ENCODE measurements around the gene C3orf38.

The C3orf38 gene

GRCh38 chr3:88142094-88142624 is 7.6 kb upstream of the C3orf38 start:
- Histone ChIP-seq H3K27me3 (ENCODE audit: insufficient read depth, poor library complexity, severe bottlenecking) (no peaks in the 10 kb centered on the region), H3K4me3 (replicated peaks; ENCODE audit: insufficient read depth, low read length) (no peak overlapping the region), H3K27ac (replicated peaks) (no peak overlapping the region)
- DNase-seq (ENCODE audit: low read depth in 1 of 2, low spot score in 1 of 2): no peak
- TF ChIP-seq SPI1 (IDR thresholded peaks at IDR 0.05; ENCODE audit: borderline replicate concordance, low read depth) (no peak), GABPA (IDR thresholded peaks at IDR 0.05; ENCODE audit: low read depth) (no peak), CTCF (IDR thresholded peaks at IDR 0.05; ENCODE audit: insufficient read depth, low read length) (no peak), REST (IDR thresholded peaks at IDR 0.05; ENCODE audit: insufficient replicate concordance, low read depth) (no peak), POLR2AphosphoS5 (IDR thresholded peaks at IDR 0.05; ENCODE audit: low read depth) (no peak)

- Histone ChIP-seq H3K27ac (replicated peaks) (peak overlapping the region; percentile 93; the same call in 1 of the 2 replicates), H3K27me3 (ENCODE audit: insufficient read depth, poor library complexity, severe bottlenecking) (no peaks in the 10 kb centered on the region), H3K4me3 (replicated peaks; ENCODE audit: insufficient read depth, low read length) (no peak overlapping the region)
- TF ChIP-seq SPI1 (IDR thresholded peaks at IDR 0.05; ENCODE audit: borderline replicate concordance, low read depth) (peak; percentile 20; the same call in 1 of the 2 replicates), CTCF (IDR thresholded peaks at IDR 0.05; ENCODE audit: insufficient read depth, low read length) (no peak)
- no peak for DNase-seq (ENCODE audit: low read depth in 1 of 2, low spot score in 1 of 2)
Measured at GRCh38 chr3:88147261-88147660, 2.5 kb upstream of the C3orf38 start.

- Histone ChIP-seq H3K4me3 (replicated peaks; ENCODE audit: insufficient read depth, low read length) (peak overlapping the region; percentile 77), H3K27ac (replicated peaks) (peak overlapping the region; percentile 93), H3K27me3 (ENCODE audit: insufficient read depth, poor library complexity, severe bottlenecking) (no peaks in the 10 kb centered on the region)
- no peak for TF ChIP-seq POLR2AphosphoS5 (IDR thresholded peaks at IDR 0.05; ENCODE audit: low read depth)
- TF ChIP-seq REST (IDR thresholded peaks at IDR 0.05; ENCODE audit: insufficient replicate concordance, low read depth): no peak
- TF ChIP-seq GABPA (IDR thresholded peaks at IDR 0.05; ENCODE audit: low read depth): no peak
- no peak for TF ChIP-seq CTCF (IDR thresholded peaks at IDR 0.05; ENCODE audit: insufficient read depth, low read length)
- no peak for TF ChIP-seq SPI1 (IDR thresholded peaks at IDR 0.05; ENCODE audit: borderline replicate concordance, low read depth)
- DNase-seq (ENCODE audit: low read depth in 1 of 2, low spot score in 1 of 2): no peak
Measured at GRCh38 chr3:88148651-88149050, 1.1 kb upstream of the C3orf38 start.

GRCh38 chr3:88149101-88149508 is 654 bp upstream of the C3orf38 start:
- no peaks in the 10 kb centered on the region for H3K27me3 ChIP-seq (ENCODE audit: insufficient read depth, poor library complexity, severe bottlenecking)
- TF ChIP-seq CTCF (IDR thresholded peaks at IDR 0.05; ENCODE audit: insufficient read depth, low read length) (no peak), POLR2AphosphoS5 (IDR thresholded peaks at IDR 0.05; ENCODE audit: low read depth) (no peak), GABPA (IDR thresholded peaks at IDR 0.05; ENCODE audit: low read depth) (no peak), REST (IDR thresholded peaks at IDR 0.05; ENCODE audit: insufficient replicate concordance, low read depth) (no peak), SPI1 (IDR thresholded peaks at IDR 0.05; ENCODE audit: borderline replicate concordance, low read depth) (no peak)
- H3K27ac ChIP-seq (replicated peaks): peak overlapping the region; percentile 93
- H3K4me3 ChIP-seq (replicated peaks; ENCODE audit: insufficient read depth, low read length): peak overlapping the region; percentile 77
- peak in 1 of 2 experiments; percentile 54 for DNase-seq (ENCODE audit: low read depth in 1 of 2, low spot score in 1 of 2)

All from HL-60 (cell line).